CD4-positive, alpha-beta T cell treated with Interleukin-17A for 4 hours (primary cell): ENCODE measurements around the gene IL10.
"Not testable (repeated sequence)": the region's sequence is repeated elsewhere in the genome, so short reads cannot be mapped to it uniquely, and the experiment has no call there.

Experiments used
- DNase-seq: peaks from one replicate; pipeline ENCODE4 v3.0.0-alpha.2; 2020; ENCODE audit warnings: mixed read lengths

IL10 gene

GRCh38 chr1:206792939-206793607 lies 20.8 kb upstream of the IL10 start:
- no peak for DNase-seq

GRCh38 chr1:206790502-206791250 lies 18.4 kb upstream of the IL10 start:
- DNase-seq = no peak

GRCh38 chr1:206788487-206789050 lies 16.3 kb upstream of the IL10 start:
- DNase-seq = no peak

- DNase-seq = no peak
Observed at GRCh38 chr1:206787891-206788290, 15.6 kb upstream of the IL10 start.

- DNase-seq = no peak
Observed at GRCh38 chr1:206786212-206786886, 14.1 kb upstream of the IL10 start.

GRCh38 chr1:206785182-206785765 lies 13.0 kb upstream of the IL10 start:
- DNase-seq = no peak

- DNase-seq = peak; percentile 80
Observed at GRCh38 chr1:206784471-206784903, 12.2 kb upstream of the IL10 start.

- DNase-seq = no peak
Observed at GRCh38 chr1:206783506-206783905, 11.2 kb upstream of the IL10 start.

GRCh38 chr1:206782448-206782847 lies 10.2 kb upstream of the IL10 start:
- DNase-seq = no peak

- no peak for DNase-seq
Observed at GRCh38 chr1:206779638-206780037, 7.3 kb upstream of the IL10 start.

GRCh38 chr1:206778911-206779310 lies 6.6 kb upstream of the IL10 start:
- DNase-seq = not testable (repeated sequence)

GRCh38 chr1:206778031-206778430 lies 5.7 kb upstream of the IL10 start:
- no peak for DNase-seq

GRCh38 chr1:206776229-206776628 lies 3.9 kb upstream of the IL10 start:
- no peak for DNase-seq

- DNase-seq = no peak
Observed at GRCh38 chr1:206774093-206774492, 1.8 kb upstream of the IL10 start.

GRCh38 chr1:206771338-206771692 lies 979 bp downstream of the IL10 start:
- DNase-seq = no peak

GRCh38 chr1:206770531-206771337 lies 1.6 kb downstream of the IL10 start, which contains the start of gene IL19:
Gene IL19, plus strand, starts transcription at chr1:206770773. Its CDS starts 65,890 bp downstream, at chr1:206836663.
- peak; percentile 68 for DNase-seq

GRCh38 chr1:206769304-206769731 lies 3.0 kb downstream of the IL10 start:
- DNase-seq = peak; percentile 57

- DNase-seq = peak; percentile 40
Observed at GRCh38 chr1:206768472-206769303, 3.6 kb downstream of the IL10 start.

GRCh38 chr1:206766251-206766856 lies 5.9 kb downstream of the IL10 start:
- peak; percentile 75 for DNase-seq

GRCh38 chr1:206765771-206766170 lies 6.5 kb downstream of the IL10 start:
- peak; percentile 30 for DNase-seq
